Subcutaneous abdominal adipose tissue (tissue), 5 donors: ENCODE data around the gene SNPH.

Experiments used
- H3K27ac ChIP-seq: one replicate; pipeline ENCODE4 v1.7.0; 2013; ENCODE audit warnings: low read depth, mild to moderate bottlenecking, inconsistent platforms, low read length, moderate library complexity
- H3K27me3 ChIP-seq, 5 donors: one replicate each; pipeline ENCODE4 v1.7.0; 2013; ENCODE audit warnings: low read length in 5 of 5, inconsistent platforms in 1 of 5; ENCODE audit not compliant: control insufficient read depth in 5 of 5, insufficient read depth in 4 of 5
- H3K36me3 ChIP-seq, 5 donors: one replicate each; pipeline ENCODE4 v1.7.0; 2013; ENCODE audit warnings: low read length in 5 of 5; ENCODE audit not compliant: control insufficient read depth in 5 of 5, insufficient read depth in 5 of 5
- H3K4me1 ChIP-seq, 5 donors: one replicate each; pipeline ENCODE4 v1.7.0; 2013; ENCODE audit warnings: low read length in 5 of 5, mild to moderate bottlenecking in 3 of 5, moderate library complexity in 1 of 5; ENCODE audit not compliant: control insufficient read depth in 5 of 5, insufficient read depth in 5 of 5
- H3K4me3 ChIP-seq, 5 donors: one replicate each; pipeline ENCODE4 v1.7.0; 2013; ENCODE audit warnings: low read length in 5 of 5, low read depth in 1 of 5
- H3K9ac ChIP-seq, 5 donors: one replicate each; pipeline ENCODE4 v1.7.0; 2013; ENCODE audit warnings: low read length in 5 of 5, mild to moderate bottlenecking in 4 of 5, moderate library complexity in 3 of 5
- H3K9me3 ChIP-seq, 5 donors: one replicate each; pipeline ENCODE4 v1.7.0; 2013; ENCODE audit warnings: low read length in 5 of 5; ENCODE audit not compliant: control insufficient read depth in 5 of 5
- donor health status: healthy.
- donor health status: healthy.
- donor health status: healthy.
- donor health status: healthy.
- donor health status: healthy.

SNPH gene

GRCh38 chr20:1312904-1313235, 46.8 kb downstream of the SNPH start:
- H3K27me3 ChIP-seq, result no peaks in the 10 kb centered on the region
- H3K9ac ChIP-seq, result no peak overlapping the region
- no peaks in the 10 kb centered on the region for H3K9me3 ChIP-seq
- H3K4me1 ChIP-seq, result peaks cover 0 to 17% (median 10%) of the 10 kb centered on the region in 5 donors
- peaks cover 0 to 12% (median 0%) of the 10 kb centered on the region in 5 donors for H3K36me3 ChIP-seq
- no peak overlapping the region for H3K27ac ChIP-seq
- H3K4me3 ChIP-seq, result no peak overlapping the region

- Histone ChIP-seq H3K27ac (no peak overlapping the region), H3K27me3 (no peaks in the 10 kb centered on the region), H3K9ac (peak overlapping the region in 2 of 5 donors; percentile 12 to 13), H3K4me1 (peaks cover 0 to 17% (median 10%) of the 10 kb centered on the region in 5 donors), H3K36me3 (peaks cover 0 to 7% (median 0%) of the 10 kb centered on the region in 5 donors), H3K4me3 (peak overlapping the region in 1 of 5 donors; percentile 51), H3K9me3 (no peaks in the 10 kb centered on the region)
These were observed 47.3 kb downstream of the SNPH start for GRCh38 chr20:1313236-1313964.

GRCh38 chr20:1315804-1316203, 49.7 kb downstream of the SNPH start:
- Histone ChIP-seq H3K27ac (no peak overlapping the region), H3K4me1 (peaks cover 0 to 19% (median 10%) of the 10 kb centered on the region in 5 donors), H3K9me3 (no peaks in the 10 kb centered on the region), H3K9ac (no peak overlapping the region), H3K27me3 (no peaks in the 10 kb centered on the region), H3K36me3 (no peaks in the 10 kb centered on the region), H3K4me3 (no peak overlapping the region)

GRCh38 chr20:1317545-1318255, 51.6 kb downstream of the SNPH start:
- peaks cover 0 to 37% (median 25%) of the 10 kb centered on the region in 5 donors for H3K4me1 ChIP-seq
- H3K4me3 ChIP-seq, result no peak overlapping the region
- no peaks in the 10 kb centered on the region for H3K27me3 ChIP-seq
- no peak overlapping the region for H3K9ac ChIP-seq
- no peaks in the 10 kb centered on the region for H3K36me3 ChIP-seq
- H3K9me3 ChIP-seq, result no peaks in the 10 kb centered on the region
- no peak overlapping the region for H3K27ac ChIP-seq

- no peak overlapping the region for H3K27ac ChIP-seq
- H3K9ac ChIP-seq, result no peak overlapping the region
- H3K4me1 ChIP-seq, result peaks cover 0 to 39% (median 25%) of the 10 kb centered on the region in 5 donors
- H3K36me3 ChIP-seq, result no peaks in the 10 kb centered on the region
- H3K4me3 ChIP-seq, result no peak overlapping the region
- H3K27me3 ChIP-seq, result no peaks in the 10 kb centered on the region
- no peaks in the 10 kb centered on the region for H3K9me3 ChIP-seq
These were observed 53.0 kb downstream of the SNPH start for GRCh38 chr20:1319051-1319450.

GRCh38 chr20:1319462-1319861, 53.4 kb downstream of the SNPH start:
- no peak overlapping the region for H3K27ac ChIP-seq
- no peaks in the 10 kb centered on the region for H3K9me3 ChIP-seq
- no peak overlapping the region for H3K9ac ChIP-seq
- H3K36me3 ChIP-seq, result no peaks in the 10 kb centered on the region
- no peaks in the 10 kb centered on the region for H3K27me3 ChIP-seq
- peaks cover 1 to 42% (median 28%) of the 10 kb centered on the region in 5 donors for H3K4me1 ChIP-seq
- H3K4me3 ChIP-seq, result no peak overlapping the region

- no peak overlapping the region for H3K4me3 ChIP-seq
- H3K27me3 ChIP-seq, result no peaks in the 10 kb centered on the region
- peaks cover 7 to 48% (median 33%) of the 10 kb centered on the region in 5 donors for H3K4me1 ChIP-seq
- no peak overlapping the region for H3K27ac ChIP-seq
- H3K9ac ChIP-seq, result no peak overlapping the region
- H3K9me3 ChIP-seq, result no peaks in the 10 kb centered on the region
- no peaks in the 10 kb centered on the region for H3K36me3 ChIP-seq
These were observed 53.9 kb downstream of the SNPH start for GRCh38 chr20:1320016-1320415.

GRCh38 chr20:1320902-1321653, 55.0 kb downstream of the SNPH start:
- H3K27me3 ChIP-seq, result peaks cover 0 to 3% (median 0%) of the 10 kb centered on the region in 5 donors
- H3K9me3 ChIP-seq, result no peaks in the 10 kb centered on the region
- peak overlapping the region in 1 of 5 donors; percentile 44 for H3K9ac ChIP-seq
- H3K4me1 ChIP-seq, result peaks cover 9 to 51% (median 37%) of the 10 kb centered on the region in 5 donors
- peak overlapping the region; percentile 100 for H3K27ac ChIP-seq
- no peak overlapping the region for H3K4me3 ChIP-seq
- no peaks in the 10 kb centered on the region for H3K36me3 ChIP-seq

- Histone ChIP-seq H3K4me1 (peaks cover 14 to 57% (median 42%) of the 10 kb centered on the region in 5 donors), H3K4me3 (no peak overlapping the region), H3K27ac (peak overlapping the region; percentile 100), H3K36me3 (no peaks in the 10 kb centered on the region), H3K9me3 (no peaks in the 10 kb centered on the region), H3K27me3 (peaks cover 0 to 3% (median 0%) of the 10 kb centered on the region in 5 donors), H3K9ac (peak overlapping the region in 2 of 5 donors; percentile 7 to 44)
These were observed 55.5 kb downstream of the SNPH start for GRCh38 chr20:1321654-1321939.
